CD14-positive monocyte (primary cell): ENCODE data around the gene BBS9. TPM values are rescaled to one million over a fixed set of nuclear protein-coding genes. Genes with fewer than 3 reads are reported as not detected.

Source experiments
- DNase-seq, 3 donors: peaks; one replicate each; pipeline ENCODE4 v3.0.0-alpha.2; 2011 to 2022
- H2AFZ ChIP-seq: 2 replicates; pipeline ENCODE4 v1.6.0; 2012; ENCODE audit warnings: mild to moderate bottlenecking, low read depth, low read length, inconsistent platforms; ENCODE audit not compliant: insufficient read depth, poor library complexity, severe bottlenecking
- H3K27ac ChIP-seq, 2 donors: 1 replicate in 1 of 2; 2 replicates in 1 of 2; pipeline ENCODE4 v1.5.1; 2012 to 2013; ENCODE audit warnings: low read length in 2 of 2, control low read depth in 1 of 2, inconsistent platforms in 1 of 2, low read depth in 1 of 2, mild to moderate bottlenecking in 1 of 2
- H3K27me3 ChIP-seq, 2 donors: one replicate each; pipeline versions ENCODE4 v1.6.0 to v1.6.1; 2011 to 2013; ENCODE audit warnings: low read length in 2 of 2; ENCODE audit not compliant: control insufficient read depth in 2 of 2, insufficient read depth in 2 of 2
- H3K36me3 ChIP-seq, 2 donors: replicated peaks in 1 of 2; 1 replicate in 1 of 2; 2 replicates in 1 of 2; pipeline versions ENCODE4 v1.5.1 to v1.6.1; 2012 to 2013; ENCODE audit warnings: low read length in 2 of 2, control low read depth in 1 of 2, inconsistent platforms in 1 of 2, mild to moderate bottlenecking in 1 of 2; ENCODE audit not compliant: insufficient read depth in 2 of 2, control insufficient read depth in 1 of 2
- H3K4me1 ChIP-seq, 2 donors: 1 replicate in 1 of 2; 2 replicates in 1 of 2; pipeline versions ENCODE4 v1.5.1 to v1.6.1; 2012 to 2013; ENCODE audit warnings: low read length in 2 of 2, control low read depth in 1 of 2, inconsistent platforms in 1 of 2, mild to moderate bottlenecking in 1 of 2, moderate library complexity in 1 of 2; ENCODE audit not compliant: insufficient read depth in 2 of 2, control insufficient read depth in 1 of 2
- H3K4me2 ChIP-seq: replicated peaks from 2 replicates; pipeline ENCODE3; 2012; ENCODE audit warnings: low read length, moderate library complexity, mild to moderate bottlenecking; ENCODE audit not compliant: poor library complexity, severe bottlenecking; ENCODE audit errors: extremely low read depth
- H3K4me3 ChIP-seq, 3 experiments: fragments of 200-600 bp in 1 of 3; sonication (generic) in 1 of 3; replicated peaks in 1 of 3; 1 replicate in 2 of 3; 2 replicates in 1 of 3; pipeline ENCODE4 v1.5.1; 2011 to 2013; ENCODE audit warnings: low read length in 3 of 3, mild to moderate bottlenecking in 3 of 3, control low read depth in 2 of 3, low read depth in 2 of 3, inconsistent platforms in 1 of 3, moderate library complexity in 1 of 3
- H3K79me2 ChIP-seq: 2 replicates; pipeline ENCODE4 v1.6.0; 2012; ENCODE audit warnings: mild to moderate bottlenecking, control low read depth, inconsistent platforms, low read length, moderate library complexity; ENCODE audit not compliant: insufficient read depth
- H3K9ac ChIP-seq: 2 replicates; pipeline ENCODE4 v1.6.0; 2017; ENCODE audit warnings: low read length, mild to moderate bottlenecking; ENCODE audit not compliant: insufficient read depth, poor library complexity, severe bottlenecking
- H3K9me3 ChIP-seq, 2 donors: replicated peaks in 1 of 2; 1 replicate in 1 of 2; 2 replicates in 1 of 2; pipeline versions ENCODE4 v1.5.1 to v1.6.1; 2012 to 2013; ENCODE audit warnings: low read length in 2 of 2, control low read depth in 1 of 2; ENCODE audit not compliant: control insufficient read depth in 1 of 2, insufficient read depth in 1 of 2
- H4K20me1 ChIP-seq: 2 replicates; pipeline ENCODE4 v1.6.0; 2012; ENCODE audit warnings: mild to moderate bottlenecking, low read length, control low read depth, moderate library complexity; ENCODE audit not compliant: insufficient read depth
- H3K27ac Mint-ChIP-seq, 7 donors: one replicate each; pipeline ENCODE4 v1.8.0; 2020; ENCODE audit warnings: mild to moderate bottlenecking in 7 of 7, mixed read lengths in 7 of 7, moderate library complexity in 6 of 7, inconsistent platforms in 2 of 7
- H3K27me3 Mint-ChIP-seq, 3 donors: one replicate each; pipeline ENCODE4 v1.8.0; 2021 to 2022; ENCODE audit warnings: low read depth in 3 of 3, mild to moderate bottlenecking in 3 of 3, mixed read lengths in 3 of 3, moderate library complexity in 3 of 3, inconsistent platforms in 1 of 3
- H3K36me3 Mint-ChIP-seq, 2 donors: one replicate each; pipeline ENCODE4 v1.8.0; 2020; ENCODE audit warnings: mixed read lengths in 2 of 2, inconsistent platforms in 1 of 2, mild to moderate bottlenecking in 1 of 2
- H3K4me1 Mint-ChIP-seq: one replicate; pipeline ENCODE4 v1.8.0; 2020; ENCODE audit warnings: mild to moderate bottlenecking, mixed read lengths
- H3K4me3 Mint-ChIP-seq, 2 donors: one replicate each; pipeline ENCODE4 v1.8.0; 2020; ENCODE audit warnings: mild to moderate bottlenecking in 2 of 2, mixed read lengths in 2 of 2, moderate library complexity in 1 of 2
- H3K9me3 Mint-ChIP-seq, 7 donors: one replicate each; pipeline ENCODE4 v1.8.0; 2020 to 2022; ENCODE audit warnings: mixed read lengths in 7 of 7, mild to moderate bottlenecking in 6 of 7, moderate library complexity in 6 of 7, inconsistent platforms in 2 of 7
- WGBS: methylation state at CpG from one replicate; pipeline ENCODE4 v1.1.5; 2013; ENCODE audit warnings: missing lambda C conversion rate; ENCODE audit not compliant: insufficient coverage; 5-methylcytosine and 5-hydroxymethylcytosine counted together
- intact Hi-C, 2 donors: fragments of 100-400 bp; cut with micrococcal nuclease; formaldehyde crosslinking; loops; one replicate each; pipeline versions ENCODE4 v1.15.0 to v1.15.1; 2023
- polyA plus RNA-seq, 3 donors: library from polyadenylated mRNA; depleted of rRNA in 1 of 3; unstranded in 2 of 3; stranded (reverse) in 1 of 3; fragments of 300-500 nt in 2 of 3; fragments of >200 nt in 1 of 3; fragmentation: Illumina TruSeq in 2 of 3; gene quantifications; 1 replicate in 2 of 3; 2 replicates in 1 of 3; pipeline ENCODE4 v1.2.3, GENCODE V29; 2012 to 2021
- TF ChIP-seq, protein P1 (sequence below): fragments of 200-600 bp; IDR thresholded peaks from one replicate; pipeline ENCODE4 v1.8.0; 2022; ENCODE audit warnings: antibody characterized with exemption, mild to moderate bottlenecking

Gene BBS9
- polyA plus RNA-seq, 3 donors = 4.9 to 7.5 (median 6.8) TPM

DNA sequence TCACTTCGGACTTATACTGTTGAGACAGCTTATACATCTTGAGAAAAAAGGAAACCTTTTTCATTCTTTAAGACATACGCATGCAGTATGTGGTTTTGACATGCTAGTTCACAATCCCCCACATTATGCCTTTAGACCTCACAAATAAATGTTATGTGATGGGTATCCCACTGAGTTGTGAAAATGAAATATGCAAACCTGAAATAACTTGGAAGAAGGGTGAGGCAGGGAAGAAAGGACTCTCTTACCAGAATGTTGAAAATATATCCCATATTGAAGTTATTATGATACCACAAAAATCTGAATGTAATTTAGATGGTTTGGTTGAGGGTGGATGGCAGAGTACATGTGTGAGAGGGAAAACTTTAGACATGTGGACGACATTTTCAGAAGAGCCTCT lies 379.8 kb downstream of the BBS9 start:
- H3K36me3 Mint-ChIP-seq = peaks cover 0 to 2% of the 10 kb centered on the region in 2 donors

DNA sequence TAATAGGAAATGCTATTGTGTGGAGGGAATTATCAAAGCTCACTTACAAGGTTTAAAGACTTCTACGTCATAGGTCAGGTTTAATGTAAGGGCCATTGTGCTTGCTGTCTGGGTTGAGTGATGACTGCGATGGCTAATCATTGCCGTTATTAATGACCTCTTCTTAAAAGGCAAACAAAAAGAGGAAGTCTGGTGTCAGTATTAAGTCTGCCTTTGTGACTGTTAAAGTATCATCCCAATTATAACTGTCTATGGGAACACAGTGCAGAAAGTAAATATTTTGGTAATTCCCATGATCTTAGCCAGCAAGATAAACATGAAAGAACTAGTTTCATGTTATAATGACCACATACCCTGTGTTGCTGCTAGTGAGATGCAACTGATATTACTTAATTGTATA lies 382.4 kb downstream of the BBS9 start:
- Mint-ChIP-seq H3K27ac (no peak overlapping the region), H3K36me3 (peaks cover 0 to 2% of the 10 kb centered on the region in 2 donors), H3K4me3 (no peak overlapping the region), H3K9me3 (no peaks in the 10 kb centered on the region), H3K27me3 (peaks cover 0 to 3% (median 0%) of the 10 kb centered on the region in 3 donors), H3K4me1 (no peaks in the 10 kb centered on the region)
- Histone ChIP-seq H3K4me2 (no peak overlapping the region), H3K9ac (no peak overlapping the region), H2AFZ (no peak overlapping the region), H3K9me3 (no peaks in the 10 kb centered on the region), H3K36me3 (no peaks in the 10 kb centered on the region), H3K27ac (no peak overlapping the region), H3K27me3 (no peaks in the 10 kb centered on the region), H3K4me3 (no peak overlapping the region), H4K20me1 (no peaks in the 10 kb centered on the region), H3K79me2 (no peaks in the 10 kb centered on the region), H3K4me1 (no peaks in the 10 kb centered on the region)
- intact Hi-C loops = no loop called here
- no peak for DNase-seq
- TF ChIP-seq, protein P1, sequence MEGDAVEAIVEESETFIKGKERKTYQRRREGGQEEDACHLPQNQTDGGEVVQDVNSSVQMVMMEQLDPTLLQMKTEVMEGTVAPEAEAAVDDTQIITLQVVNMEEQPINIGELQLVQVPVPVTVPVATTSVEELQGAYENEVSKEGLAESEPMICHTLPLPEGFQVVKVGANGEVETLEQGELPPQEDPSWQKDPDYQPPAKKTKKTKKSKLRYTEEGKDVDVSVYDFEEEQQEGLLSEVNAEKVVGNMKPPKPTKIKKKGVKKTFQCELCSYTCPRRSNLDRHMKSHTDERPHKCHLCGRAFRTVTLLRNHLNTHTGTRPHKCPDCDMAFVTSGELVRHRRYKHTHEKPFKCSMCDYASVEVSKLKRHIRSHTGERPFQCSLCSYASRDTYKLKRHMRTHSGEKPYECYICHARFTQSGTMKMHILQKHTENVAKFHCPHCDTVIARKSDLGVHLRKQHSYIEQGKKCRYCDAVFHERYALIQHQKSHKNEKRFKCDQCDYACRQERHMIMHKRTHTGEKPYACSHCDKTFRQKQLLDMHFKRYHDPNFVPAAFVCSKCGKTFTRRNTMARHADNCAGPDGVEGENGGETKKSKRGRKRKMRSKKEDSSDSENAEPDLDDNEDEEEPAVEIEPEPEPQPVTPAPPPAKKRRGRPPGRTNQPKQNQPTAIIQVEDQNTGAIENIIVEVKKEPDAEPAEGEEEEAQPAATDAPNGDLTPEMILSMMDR = no peak
- 86% methylated on average over 1 of the region's 3 CpGs for WGBS

More for the DNA sequence above, 379.8 kb downstream of the BBS9 start:
- H3K27me3 ChIP-seq = no peaks in the 10 kb centered on the region
- intact Hi-C loops = no loop called here
- no peak overlapping the region for H3K9ac ChIP-seq
- H3K4me1 ChIP-seq = no peaks in the 10 kb centered on the region
- H2AFZ ChIP-seq = no peak overlapping the region
- H3K27ac ChIP-seq = no peak overlapping the region
- H3K4me3 ChIP-seq = no peak overlapping the region
- H3K36me3 ChIP-seq = no peaks in the 10 kb centered on the region
- H3K4me1 Mint-ChIP-seq = no peaks in the 10 kb centered on the region
- no peaks in the 10 kb centered on the region for H3K9me3 ChIP-seq
- peaks cover 0 to 3% (median 0%) of the 10 kb centered on the region in 3 donors for H3K27me3 Mint-ChIP-seq
- H3K79me2 ChIP-seq = no peaks in the 10 kb centered on the region
- DNase-seq = no peak
- H3K9me3 Mint-ChIP-seq = no peaks in the 10 kb centered on the region
- no peak overlapping the region for H3K4me2 ChIP-seq
- 89% methylated on average over 1 of the region's 3 CpGs for WGBS
- no peak overlapping the region for H3K4me3 Mint-ChIP-seq
- H3K27ac Mint-ChIP-seq = no peak overlapping the region
- no peaks in the 10 kb centered on the region for H4K20me1 ChIP-seq
- TF ChIP-seq, protein P1 = no peak
